ENCODE results near the gene ZNF621.

DNA sequence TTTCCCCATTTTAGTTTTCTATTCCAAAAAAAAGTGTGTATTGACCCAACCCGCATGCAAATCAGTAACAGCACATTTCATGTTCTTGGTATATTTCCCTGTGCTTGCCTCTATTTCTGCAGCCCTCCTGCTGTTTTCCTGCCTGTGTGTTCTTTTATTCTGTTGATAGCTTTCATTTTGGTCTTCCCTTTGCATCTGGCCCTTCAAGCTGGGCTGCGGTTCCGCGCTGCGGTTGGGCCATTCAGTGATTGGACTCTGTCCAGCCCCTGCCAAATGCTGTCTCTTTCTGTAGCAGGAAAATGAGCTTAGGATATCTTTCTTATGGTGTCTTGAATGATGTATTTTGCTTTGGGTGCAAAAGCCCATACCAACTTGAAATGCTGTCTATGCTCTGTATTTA is 49.9 kb downstream of the ZNF621 start:
- no peak for TF ChIP-seq EZH2phosphoT487 (conservative IDR thresholded peaks at IDR 0.05; ENCODE audit: low read length)
- TF ChIP-seq, protein P1, sequence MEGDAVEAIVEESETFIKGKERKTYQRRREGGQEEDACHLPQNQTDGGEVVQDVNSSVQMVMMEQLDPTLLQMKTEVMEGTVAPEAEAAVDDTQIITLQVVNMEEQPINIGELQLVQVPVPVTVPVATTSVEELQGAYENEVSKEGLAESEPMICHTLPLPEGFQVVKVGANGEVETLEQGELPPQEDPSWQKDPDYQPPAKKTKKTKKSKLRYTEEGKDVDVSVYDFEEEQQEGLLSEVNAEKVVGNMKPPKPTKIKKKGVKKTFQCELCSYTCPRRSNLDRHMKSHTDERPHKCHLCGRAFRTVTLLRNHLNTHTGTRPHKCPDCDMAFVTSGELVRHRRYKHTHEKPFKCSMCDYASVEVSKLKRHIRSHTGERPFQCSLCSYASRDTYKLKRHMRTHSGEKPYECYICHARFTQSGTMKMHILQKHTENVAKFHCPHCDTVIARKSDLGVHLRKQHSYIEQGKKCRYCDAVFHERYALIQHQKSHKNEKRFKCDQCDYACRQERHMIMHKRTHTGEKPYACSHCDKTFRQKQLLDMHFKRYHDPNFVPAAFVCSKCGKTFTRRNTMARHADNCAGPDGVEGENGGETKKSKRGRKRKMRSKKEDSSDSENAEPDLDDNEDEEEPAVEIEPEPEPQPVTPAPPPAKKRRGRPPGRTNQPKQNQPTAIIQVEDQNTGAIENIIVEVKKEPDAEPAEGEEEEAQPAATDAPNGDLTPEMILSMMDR (IDR thresholded peaks at IDR 0.05; ENCODE audit: insufficient read depth, low read length, poor library complexity, severe bottlenecking) = no peak

All from SU-DHL-6 (cell line).